Panc1 (cell line): ENCODE measurements around the gene OR2H2.

Experiments
- CTCF ChIP-seq: fragments of 450-650 bp; IDR thresholded peaks from 2 replicates; pipeline ENCODE4 v1.5.1; 2017; ENCODE audit warnings: mild to moderate bottlenecking
- POLR2AphosphoS5 ChIP-seq: IDR thresholded peaks from 2 replicates; pipeline ENCODE4 v1.6.1; 2012; ENCODE audit warnings: mild to moderate bottlenecking, low read depth, low read length, moderate library complexity
- SIN3A ChIP-seq: IDR thresholded peaks from 2 replicates; pipeline ENCODE4 v1.6.1; 2012; ENCODE audit warnings: low read depth, mild to moderate bottlenecking, low read length, moderate library complexity, borderline replicate concordance; ENCODE audit not compliant: insufficient read depth
- TF ChIP-seq, protein P1 (sequence below), 2 experiments: IDR thresholded peaks; 2 replicates each; pipeline ENCODE4 v1.6.1; 2011 to 2012; ENCODE audit warnings: low read depth in 2 of 2, control low read depth in 1 of 2, low read length in 1 of 2, mild to moderate bottlenecking in 1 of 2, moderate library complexity in 1 of 2; ENCODE audit not compliant: insufficient read depth in 1 of 2

DNA sequence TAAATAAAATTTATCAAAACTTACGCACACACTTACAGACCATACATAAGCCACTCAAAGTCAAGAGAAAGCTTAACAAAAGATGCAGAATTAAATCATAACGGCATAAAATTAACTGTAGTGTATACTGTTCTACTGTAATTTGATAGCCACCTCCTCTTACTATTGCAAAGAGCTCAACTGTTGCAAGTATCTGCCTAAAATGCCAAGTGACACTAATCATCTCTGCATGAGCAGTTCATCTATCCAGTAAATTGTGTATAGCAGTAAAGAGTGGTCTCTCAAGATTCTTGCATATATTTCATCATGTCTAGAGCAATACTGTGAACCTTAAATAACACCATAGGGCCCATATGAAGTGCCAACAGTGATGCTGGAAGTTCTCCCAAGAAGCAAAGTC lies 12.3 kb downstream of the OR2H2 start:
- TF ChIP-seq CTCF, result no peak
- no peak for TF ChIP-seq SIN3A
- TF ChIP-seq POLR2AphosphoS5, result no peak
- TF ChIP-seq, protein P1, sequence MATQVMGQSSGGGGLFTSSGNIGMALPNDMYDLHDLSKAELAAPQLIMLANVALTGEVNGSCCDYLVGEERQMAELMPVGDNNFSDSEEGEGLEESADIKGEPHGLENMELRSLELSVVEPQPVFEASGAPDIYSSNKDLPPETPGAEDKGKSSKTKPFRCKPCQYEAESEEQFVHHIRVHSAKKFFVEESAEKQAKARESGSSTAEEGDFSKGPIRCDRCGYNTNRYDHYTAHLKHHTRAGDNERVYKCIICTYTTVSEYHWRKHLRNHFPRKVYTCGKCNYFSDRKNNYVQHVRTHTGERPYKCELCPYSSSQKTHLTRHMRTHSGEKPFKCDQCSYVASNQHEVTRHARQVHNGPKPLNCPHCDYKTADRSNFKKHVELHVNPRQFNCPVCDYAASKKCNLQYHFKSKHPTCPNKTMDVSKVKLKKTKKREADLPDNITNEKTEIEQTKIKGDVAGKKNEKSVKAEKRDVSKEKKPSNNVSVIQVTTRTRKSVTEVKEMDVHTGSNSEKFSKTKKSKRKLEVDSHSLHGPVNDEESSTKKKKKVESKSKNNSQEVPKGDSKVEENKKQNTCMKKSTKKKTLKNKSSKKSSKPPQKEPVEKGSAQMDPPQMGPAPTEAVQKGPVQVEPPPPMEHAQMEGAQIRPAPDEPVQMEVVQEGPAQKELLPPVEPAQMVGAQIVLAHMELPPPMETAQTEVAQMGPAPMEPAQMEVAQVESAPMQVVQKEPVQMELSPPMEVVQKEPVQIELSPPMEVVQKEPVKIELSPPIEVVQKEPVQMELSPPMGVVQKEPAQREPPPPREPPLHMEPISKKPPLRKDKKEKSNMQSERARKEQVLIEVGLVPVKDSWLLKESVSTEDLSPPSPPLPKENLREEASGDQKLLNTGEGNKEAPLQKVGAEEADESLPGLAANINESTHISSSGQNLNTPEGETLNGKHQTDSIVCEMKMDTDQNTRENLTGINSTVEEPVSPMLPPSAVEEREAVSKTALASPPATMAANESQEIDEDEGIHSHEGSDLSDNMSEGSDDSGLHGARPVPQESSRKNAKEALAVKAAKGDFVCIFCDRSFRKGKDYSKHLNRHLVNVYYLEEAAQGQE (IDR thresholded peaks at IDR 0.05; ENCODE audit: insufficient read depth in 1 of 2, low read depth in 2 of 2, low read length in 1 of 2), result no peak
